ENCODE data around the gene PBX2.
A peak's percentile ranks its signal among the peaks of the same experiment; 100 is the strongest.
"Not testable (repeated sequence)": the region's sequence is repeated elsewhere in the genome, so short reads cannot be mapped to it uniquely, and the experiment has no call there.

Gene PBX2

DNA sequence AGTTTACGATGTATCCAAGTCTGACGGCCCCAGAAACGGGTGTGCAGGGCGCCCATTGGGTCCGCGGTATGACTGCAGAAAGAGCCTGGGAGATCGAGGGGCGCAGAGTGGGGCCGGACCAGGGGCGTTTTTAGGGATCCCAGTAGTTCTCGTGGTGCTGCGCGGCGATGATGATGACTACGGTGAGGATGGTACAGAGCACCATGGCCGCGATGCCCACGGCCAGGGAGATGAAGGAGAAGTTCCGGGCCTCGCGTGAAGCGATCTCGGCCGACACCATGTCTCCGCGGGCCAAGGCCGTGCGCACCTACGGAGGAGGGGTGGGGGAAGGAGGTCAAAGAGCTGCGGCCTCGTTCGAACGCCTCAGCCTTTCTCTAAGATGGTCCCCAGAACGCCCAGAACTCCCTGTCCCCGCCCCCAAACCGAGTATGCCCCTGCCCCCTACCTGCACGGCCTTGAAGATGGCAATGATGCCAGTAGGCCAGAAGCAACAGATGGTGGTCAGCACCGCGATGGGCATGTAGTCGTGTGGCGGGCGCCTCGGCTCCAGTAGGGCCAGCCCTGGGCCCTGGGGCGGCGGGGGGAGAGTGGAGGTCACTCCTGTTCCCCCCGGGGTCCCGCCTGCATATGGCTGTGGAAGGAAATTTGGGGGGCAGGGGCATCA, 40.8 kb downstream of the PBX2 start:
- no peak for TF ChIP-seq CTCF (IDR thresholded peaks at IDR 0.05; ENCODE audit: low read depth, low read length, missing control alignments)
- no peak for DNase-seq
- Histone ChIP-seq H3K36me3 (replicated peaks) (no peaks in the 10 kb centered on the region), H3K27me3 (replicated peaks) (no peaks in the 10 kb centered on the region), H3K27ac (no peak overlapping the region), H3K4me3 (ENCODE audit: low read depth, low read length) (peak overlapping the region; percentile 24)
- in situ Hi-C loops (cut with HindIII; ENCODE audit: low pct_ligation_motif_present, low sequenced_read_pairs): no loop called here

DNA sequence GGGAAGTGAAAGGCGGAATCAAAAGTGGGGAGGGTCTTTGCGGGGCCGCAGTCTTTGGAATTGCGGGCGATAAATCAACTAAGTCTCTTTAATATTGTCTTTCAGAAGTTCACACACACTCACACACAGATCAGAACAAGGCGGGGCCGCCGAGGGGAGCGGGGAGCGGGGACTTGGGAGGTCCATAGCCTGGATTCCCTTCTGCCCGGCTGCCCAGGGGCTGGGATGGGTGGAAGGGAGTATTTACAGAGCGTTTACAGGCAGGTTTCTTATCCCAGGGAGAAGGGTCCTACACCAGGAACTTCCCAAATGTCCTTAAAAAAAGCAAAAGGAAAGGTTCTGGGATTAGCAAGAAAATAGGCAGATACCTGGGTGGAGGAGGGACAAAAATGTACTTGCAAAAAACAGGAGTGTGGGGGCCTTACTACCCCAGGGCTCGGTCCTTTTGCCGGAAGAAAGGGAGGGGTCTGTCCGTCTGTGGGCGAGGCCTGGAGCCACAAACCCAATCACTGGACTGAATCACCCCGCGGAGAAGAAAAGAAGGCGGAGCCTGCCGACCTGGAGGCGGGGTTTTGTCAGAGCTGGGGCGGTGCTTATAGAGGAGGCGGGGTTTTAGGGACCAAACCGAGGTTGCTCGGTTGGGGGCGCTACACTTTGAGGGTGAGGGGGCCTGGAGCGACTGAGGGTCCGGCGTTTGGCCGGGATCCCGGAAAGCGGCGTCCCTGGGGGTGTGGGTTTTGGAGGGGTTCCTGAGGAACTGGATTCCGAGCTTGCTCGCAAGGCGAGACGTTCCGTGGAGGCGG, 41.5 kb downstream of the PBX2 start:
- peak; percentile 39 for TF ChIP-seq CTCF (IDR thresholded peaks at IDR 0.05; ENCODE audit: low read depth, low read length, missing control alignments)
- H3K4me3 ChIP-seq (ENCODE audit: low read depth, low read length): peak overlapping the region; percentile 35
- no peak overlapping the region for H3K27ac ChIP-seq
- H3K27me3 ChIP-seq (replicated peaks): no peaks in the 10 kb centered on the region
- peak; percentile 33 for DNase-seq
- in situ Hi-C loops (cut with HindIII; ENCODE audit: low pct_ligation_motif_present, low sequenced_read_pairs): no loop called here
- H3K36me3 ChIP-seq (replicated peaks): no peaks in the 10 kb centered on the region

GRCh38 chr6:32147401-32148132, 42.4 kb downstream of the PBX2 start:
- no peak for TF ChIP-seq CTCF (IDR thresholded peaks at IDR 0.05; ENCODE audit: low read depth, low read length, missing control alignments)
- Histone ChIP-seq H3K27ac (no peak overlapping the region), H3K27me3 (replicated peaks) (no peaks in the 10 kb centered on the region), H3K36me3 (replicated peaks) (no peaks in the 10 kb centered on the region), H3K4me3 (ENCODE audit: low read depth, low read length) (no peak overlapping the region)
- no peak for DNase-seq
- in situ Hi-C loops (cut with HindIII; ENCODE audit: low pct_ligation_motif_present, low sequenced_read_pairs): no loop called here

- Histone ChIP-seq H3K36me3 (replicated peaks) (no peaks in the 10 kb centered on the region), H3K4me3 (ENCODE audit: low read depth, low read length) (no peak overlapping the region), H3K27ac (no peak overlapping the region), H3K27me3 (replicated peaks) (no peaks in the 10 kb centered on the region)
- DNase-seq: no peak
- in situ Hi-C loops (cut with HindIII; ENCODE audit: low pct_ligation_motif_present, low sequenced_read_pairs): no loop called here
- no peak for TF ChIP-seq CTCF (IDR thresholded peaks at IDR 0.05; ENCODE audit: low read depth, low read length, missing control alignments)
Observed at GRCh38 chr6:32146687-32147086, 43.3 kb downstream of the PBX2 start.

- H3K4me3 ChIP-seq (ENCODE audit: low read depth, low read length): no peak overlapping the region
- in situ Hi-C loops (cut with HindIII; ENCODE audit: low pct_ligation_motif_present, low sequenced_read_pairs): no loop called here
- H3K36me3 ChIP-seq (replicated peaks): no peaks in the 10 kb centered on the region
- no peak for DNase-seq
- H3K27me3 ChIP-seq (replicated peaks): no peaks in the 10 kb centered on the region
- no peak for TF ChIP-seq CTCF (IDR thresholded peaks at IDR 0.05; ENCODE audit: low read depth, low read length, missing control alignments)
- H3K27ac ChIP-seq: no peak overlapping the region
Observed at GRCh38 chr6:32146287-32146686, 43.7 kb downstream of the PBX2 start.

GRCh38 chr6:32144238-32144637, 45.8 kb downstream of the PBX2 start:
- in situ Hi-C loops (cut with HindIII; ENCODE audit: low pct_ligation_motif_present, low sequenced_read_pairs): not testable (repeated sequence)

More at GRCh38 chr6:32144238-32144637, 45.8 kb downstream of the PBX2 start:
- H3K4me3 ChIP-seq (ENCODE audit: low read depth, low read length); H3K36me3 ChIP-seq (replicated peaks); DNase-seq; H3K27ac ChIP-seq; H3K27me3 ChIP-seq (replicated peaks): not testable (repeated sequence)
